ENCODE data around the gene AIRE. TPM values are rescaled to one million over a fixed set of nuclear protein-coding genes. Genes with fewer than 3 reads are reported as not detected.

AIRE gene
- total RNA-seq, 2 experiments from 2014 or later, result not detected

- Mint-ChIP-seq H3K27me3 (no peaks in the 10 kb centered on the region), H3K4me3 (peak overlapping the region; percentile 33), H3K27ac (peak overlapping the region; percentile 63), H3K4me1 (ENCODE audit: low read depth) (peaks cover 45% of the 10 kb centered on the region), H3K36me3 (ENCODE audit: low read depth) (peaks cover 9% of the 10 kb centered on the region), H3K9me3 (no peaks in the 10 kb centered on the region)
- DNase-seq (peak; percentile 85), ATAC-seq (peak; percentile 43)
- TF ChIP-seq CTCF (IDR thresholded peaks at IDR 0.05), result peak; percentile 76
- ChIA-PET POLR2A (interaction anchor here (0.9 to 1.2 kb wide), 3 partner anchors 13 to 234 kb away, joined by 3 to 4 read pairs (median 3); no protein-coding TSS in a partner anchor), CTCF (interaction anchor here (0.7 to 1.9 kb wide), 14 partner anchors 10 to 404 kb away, joined by 3 to 9 read pairs (median 3); no protein-coding TSS in a partner anchor)
- intact Hi-C loops (cut with micrococcal nuclease), result no loop called here
Measured at GRCh38 chr21:44297525-44298290, 12.0 kb downstream of the AIRE start.

- peak overlapping the region; percentile 63 for H3K27ac Mint-ChIP-seq
- peak overlapping the region; percentile 33 for H3K4me3 Mint-ChIP-seq
- peaks cover 50% of the 10 kb centered on the region for H3K4me1 Mint-ChIP-seq (ENCODE audit: low read depth)
- ChIA-PET CTCF (interaction anchor here (0.7 to 1.9 kb wide), 14 partner anchors 11 to 405 kb away, joined by 3 to 9 read pairs (median 3); no protein-coding TSS in a partner anchor), POLR2A (interaction anchor here (1.2 kb wide), 1 partner anchor 57 kb away, joined by 4 read pairs; no protein-coding TSS in a partner anchor)
- no peaks in the 10 kb centered on the region for H3K27me3 Mint-ChIP-seq
- no peaks in the 10 kb centered on the region for H3K9me3 Mint-ChIP-seq
- intact Hi-C loops (cut with micrococcal nuclease), result no loop called here
- peak; percentile 26 for DNase-seq
- TF ChIP-seq CTCF (IDR thresholded peaks at IDR 0.05), result no peak
- ATAC-seq, result no peak
- H3K36me3 Mint-ChIP-seq (ENCODE audit: low read depth), result peaks cover 9% of the 10 kb centered on the region
Measured at GRCh38 chr21:44298301-44298700, 12.6 kb downstream of the AIRE start.

- H3K27me3 Mint-ChIP-seq, result no peaks in the 10 kb centered on the region
- peaks cover 9% of the 10 kb centered on the region for H3K36me3 Mint-ChIP-seq (ENCODE audit: low read depth)
- CTCF ChIA-PET, result interaction anchor here (0.6 to 1.9 kb wide), 4 partner anchors 11 to 324 kb away, joined by 3 to 8 read pairs (median 3); no protein-coding TSS in a partner anchor
- H3K27ac Mint-ChIP-seq, result peak overlapping the region; percentile 98
- DNase-seq (peak; percentile 70), ATAC-seq (peak; percentile 18)
- no peak for TF ChIP-seq CTCF (IDR thresholded peaks at IDR 0.05)
- POLR2A ChIA-PET, result no interaction called here
- intact Hi-C loops (cut with micrococcal nuclease), result no loop called here
- no peaks in the 10 kb centered on the region for H3K9me3 Mint-ChIP-seq
- peaks cover 54% of the 10 kb centered on the region for H3K4me1 Mint-ChIP-seq (ENCODE audit: low read depth)
- peak overlapping the region; percentile 94 for H3K4me3 Mint-ChIP-seq
Measured at GRCh38 chr21:44299085-44299457, 13.4 kb downstream of the AIRE start.

- CTCF ChIA-PET, result interaction anchor here (1.4 to 1.5 kb wide), 2 partner anchors 39 to 211 kb away, joined by 3 read pairs; no protein-coding TSS in a partner anchor
- no peaks in the 10 kb centered on the region for H3K9me3 Mint-ChIP-seq
- DNase-seq, result peak; percentile 84
- H3K27ac Mint-ChIP-seq, result peak within 1 kb of the TSS; percentile 98
- peaks cover 55% of the 10 kb centered on the region for H3K4me1 Mint-ChIP-seq (ENCODE audit: low read depth)
- POLR2A ChIA-PET, result no interaction called here
- TF ChIP-seq CTCF (IDR thresholded peaks at IDR 0.05), result no peak
- H3K27me3 Mint-ChIP-seq, result no peaks in the 10 kb centered on the region
- peak; percentile 66 for ATAC-seq
- peak within 1 kb of the TSS; percentile 94 for H3K4me3 Mint-ChIP-seq
- intact Hi-C loops (cut with micrococcal nuclease), result no loop called here
- H3K36me3 Mint-ChIP-seq (ENCODE audit: low read depth), result peaks cover 9% of the 10 kb centered on the region
Measured at GRCh38 chr21:44299458-44300261, 14.0 kb downstream of the AIRE start, which contains the start of gene PFKL. TSS of gene PFKL (plus strand) at chr21:44300053. CDS start at chr21:44300106, 53 bp downstream.

All from activated CD8-positive, alpha-beta T cell treated with anti-CD3 and anti-CD28 coated beads for 36 hours (primary cell).